HepG2 (cell line): ENCODE data around the gene TOM1L1. TPM values are rescaled to one million over a fixed set of nuclear protein-coding genes. Genes with fewer than 3 reads are reported as not detected.

Experiments used
- CREBL2 ChIP-seq: sonication (generic); formaldehyde crosslinking; IDR thresholded peaks from 2 replicates; pipeline ENCODE4 v1.8.1; 2023; ENCODE audit warnings: missing genetic modification reagents, mild to moderate bottlenecking, borderline replicate concordance
- E2F2 ChIP-seq: sonication (generic); formaldehyde crosslinking; IDR thresholded peaks from 2 replicates; pipeline ENCODE4 v1.4.0; 2020; ENCODE audit warnings: missing genetic modification reagents, borderline replicate concordance
- HMG20B ChIP-seq: conservative IDR thresholded peaks from 2 replicates; pipeline ENCODE4 v1.6.1; 2016; ENCODE audit warnings: missing genetic modification reagents, missing compliant biosample characterization
- MYPOP ChIP-seq: sonication (generic); formaldehyde crosslinking; IDR thresholded peaks from 2 replicates; pipeline ENCODE4 v1.8.1; 2023; ENCODE audit warnings: mild to moderate bottlenecking, moderate library complexity, missing genetic modification reagents
- SOX5 ChIP-seq: IDR thresholded peaks from 2 replicates; pipeline ENCODE4 v1.6.1; 2016; ENCODE audit warnings: borderline replicate concordance
- UBTF ChIP-seq: sonication (generic); formaldehyde crosslinking; IDR thresholded peaks from 2 replicates; pipeline ENCODE4 v1.4.0; 2020; ENCODE audit warnings: mild to moderate bottlenecking, missing genetic modification reagents
- ZBTB40 ChIP-seq, 2 experiments: fragments of 450-650 bp in 1 of 2; sonication (generic) in 1 of 2; formaldehyde crosslinking in 1 of 2; IDR thresholded peaks; 2 replicates each; pipeline versions ENCODE4 v1.6.1 to v1.8.0; 2016 to 2022; ENCODE audit warnings: antibody characterized with exemption in 1 of 2, mild to moderate bottlenecking in 1 of 2, missing genetic modification reagents in 1 of 2
- ZFP41 ChIP-seq: sonication (generic); formaldehyde crosslinking; IDR thresholded peaks from 2 replicates; pipeline ENCODE4 v1.4.0; 2020; ENCODE audit warnings: mild to moderate bottlenecking, missing genetic modification reagents, borderline replicate concordance
- ZNF280D ChIP-seq: sonication (generic); formaldehyde crosslinking; IDR thresholded peaks from 2 replicates; pipeline ENCODE4 v1.5.1; 2020; ENCODE audit warnings: mild to moderate bottlenecking, missing genetic modification reagents
- ZNF30 ChIP-seq: sonication (generic); formaldehyde crosslinking; IDR thresholded peaks from 2 replicates; pipeline ENCODE4 v1.5.0; 2020; ENCODE audit warnings: mild to moderate bottlenecking, missing genetic modification reagents
- polyA plus RNA-seq, 8 experiments: library from polyadenylated mRNA; depleted of rRNA in 3 of 8; stranded (reverse) in 7 of 8; unstranded in 1 of 8; fragments of >200 nt; fragmentation: Illumina TruSeq in 4 of 8; extraction: Trizol in 4 of 8; gene quantifications; 2 replicates each; pipeline versions ENCODE4 v1.2.1 to v1.2.3, GENCODE V29; 2011 to 2016; ENCODE audit warnings: low read depth in 4 of 8, missing spikeins in 1 of 8, mixed read lengths in 1 of 8; ENCODE audit not compliant: insufficient read depth in 1 of 8
- total RNA-seq, 5 experiments: library from RNA; depleted of rRNA; stranded (reverse); fragments of >200 nt; fragmentation: Illumina TruSeq; extraction: Trizol; gene quantifications; 2 replicates each; pipeline ENCODE4 v1.2.3, GENCODE V29; 2016; ENCODE audit warnings: low read depth in 1 of 5

The TOM1L1 gene
- total and polyA plus RNA-seq, 2 of the 13 experiments (the other 11 are each of a cell fraction or from before 2014, with no cell fraction given) = 45.3 to 51.3 TPM

GRCh38 chr17:54967621-54968261 is 67.1 kb downstream of the TOM1L1 start (continued):
- no peak for TF ChIP-seq E2F2 (CRISPR knock-in tag)
- TF ChIP-seq ZBTB40 (IDR thresholded peaks at IDR 0.05) = no peak
- TF ChIP-seq ZBTB40 (CRISPR knock-in tag; IDR thresholded peaks at IDR 0.05) = no peak
- no peak; the same call in 1 of the 2 replicates for TF ChIP-seq SOX5 (CRISPR knock-in tag)
- TF ChIP-seq HMG20B (CRISPR knock-in tag) = no peak
- no peak for TF ChIP-seq CREBL2 (CRISPR knock-in tag)
- TF ChIP-seq ZFP41 (CRISPR knock-in tag) = no peak
- no peak for TF ChIP-seq UBTF (CRISPR knock-in tag)
- no peak for TF ChIP-seq MYPOP (CRISPR knock-in tag)
- TF ChIP-seq ZNF280D = no peak
- TF ChIP-seq ZNF30 (CRISPR knock-in tag) = no peak
